DOHH2 (cell line): ENCODE results near the gene EPX.

Experiments used
- H3F3A ChIP-seq: fragments of 200-600 bp; sonication (generic), shearing (Covaris generic); 2 replicates; pipeline ENCODE4 v1.6.0; 2016; ENCODE audit warnings: antibody characterized with exemption, mild to moderate bottlenecking; ENCODE audit not compliant: control insufficient read depth, insufficient read depth
- H3K27ac ChIP-seq: fragments of 200-600 bp; sonication (generic); 2 replicates; pipeline ENCODE4 v1.5.1; 2014; ENCODE audit warnings: low read depth, mild to moderate bottlenecking, low read length, moderate library complexity
- H3K27me3 ChIP-seq: fragments of 200-600 bp; sonication (generic); 2 replicates; pipeline ENCODE4 v1.6.1; 2014; ENCODE audit warnings: mild to moderate bottlenecking, low read length, mixed read lengths; ENCODE audit not compliant: control insufficient read depth
- H3K36me3 ChIP-seq: fragments of 200-600 bp; sonication (generic); 2 replicates; pipeline ENCODE4 v1.6.1; 2014; ENCODE audit warnings: mild to moderate bottlenecking, low read length, moderate library complexity, mixed read lengths; ENCODE audit not compliant: control insufficient read depth
- H3K4me1 ChIP-seq: fragments of 200-600 bp; sonication (generic); 2 replicates; pipeline ENCODE4 v1.6.1; 2014; ENCODE audit warnings: mild to moderate bottlenecking, low read length, mixed read lengths; ENCODE audit not compliant: control insufficient read depth
- H3K4me2 ChIP-seq: fragments of 200-600 bp; sonication (generic); 2 replicates; pipeline ENCODE4 v1.6.0; 2014; ENCODE audit warnings: mild to moderate bottlenecking, low read length, moderate library complexity
- H3K4me3 ChIP-seq: fragments of 200-600 bp; sonication (generic); 2 replicates; pipeline ENCODE4 v1.5.1; 2014; ENCODE audit warnings: mild to moderate bottlenecking, low read length, mixed read lengths
- H3K79me2 ChIP-seq: fragments of 200-600 bp; sonication (generic); 2 replicates; pipeline ENCODE4 v1.6.1; 2014; ENCODE audit warnings: mild to moderate bottlenecking, low read length, mixed read lengths; ENCODE audit not compliant: control insufficient read depth
- H3K9me2 ChIP-seq: fragments of 200-600 bp; sonication (generic); replicated peaks from 2 replicates; pipeline ENCODE4 v1.6.1; 2014; ENCODE audit warnings: mild to moderate bottlenecking, low read length, mixed read lengths; ENCODE audit not compliant: control insufficient read depth
- H3K9me3 ChIP-seq: fragments of 200-600 bp; sonication (generic); 2 replicates; pipeline ENCODE4 v1.6.1; 2014; ENCODE audit warnings: antibody characterized with exemption, low read length, mixed read lengths; ENCODE audit not compliant: control insufficient read depth, insufficient read depth
- H4K20me1 ChIP-seq: fragments of 200-600 bp; sonication (generic); 2 replicates; pipeline ENCODE4 v1.6.0; 2014; ENCODE audit warnings: low read depth, mild to moderate bottlenecking, antibody characterized with exemption, low read length, moderate library complexity; ENCODE audit not compliant: control insufficient read depth, insufficient read depth
- CTCF ChIP-seq: fragments of 200-600 bp; sonication (generic); IDR thresholded peaks from one replicate; pipeline ENCODE4 v1.5.1; 2014; ENCODE audit warnings: antibody characterized with exemption, mild to moderate bottlenecking, low read depth, low read length; ENCODE audit not compliant: poor library complexity, severe bottlenecking
- EZH2phosphoT487 ChIP-seq: fragments of 200-600 bp; sonication (generic); IDR thresholded peaks from 2 replicates; pipeline ENCODE4 v1.6.1; 2017; ENCODE audit warnings: borderline replicate concordance, mild to moderate bottlenecking, antibody characterized with exemption, low read length, moderate library complexity, mixed read lengths

Gene EPX

DNA sequence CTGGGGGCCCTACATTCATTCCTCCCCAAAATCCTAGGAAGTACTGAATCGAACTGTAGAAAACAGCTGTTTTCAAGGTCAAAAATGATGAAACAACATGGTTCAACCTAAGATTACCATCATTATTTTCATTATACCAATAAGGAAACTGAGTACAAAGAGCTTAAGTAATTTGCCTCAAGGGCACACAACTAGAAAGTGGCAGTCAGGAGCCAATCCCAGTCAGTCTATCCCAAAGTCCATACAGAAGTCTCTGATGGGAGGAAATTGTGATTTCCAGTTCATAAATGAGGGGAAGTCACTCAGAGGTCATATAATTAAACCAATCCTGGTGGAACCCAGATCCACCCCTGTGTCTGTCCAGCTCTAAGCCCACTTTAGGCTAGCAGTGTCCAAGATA, 54.3 kb downstream of the EPX start:
- Histone ChIP-seq H3K4me1 (peaks cover 6% of the 10 kb centered on the region), H3K36me3 (no peaks in the 10 kb centered on the region), H3K9me3 (no peaks in the 10 kb centered on the region), H3K4me2 (no peak overlapping the region), H3K79me2 (no peaks in the 10 kb centered on the region), H4K20me1 (no peaks in the 10 kb centered on the region), H3F3A (no peaks in the 10 kb centered on the region), H3K4me3 (no peak overlapping the region), H3K9me2 (no peaks in the 10 kb centered on the region), H3K27me3 (peaks cover 43% of the 10 kb centered on the region), H3K27ac (no peak overlapping the region)
- TF ChIP-seq EZH2phosphoT487 (no peak), CTCF (no peak)

- Histone ChIP-seq H3K9me3 (no peaks in the 10 kb centered on the region), H3F3A (no peaks in the 10 kb centered on the region), H3K79me2 (no peaks in the 10 kb centered on the region), H3K4me3 (no peak overlapping the region), H3K4me2 (no peak overlapping the region), H3K36me3 (no peaks in the 10 kb centered on the region), H4K20me1 (no peaks in the 10 kb centered on the region), H3K27ac (no peak overlapping the region), H3K9me2 (no peaks in the 10 kb centered on the region), H3K27me3 (peaks cover 34% of the 10 kb centered on the region), H3K4me1 (peaks cover 6% of the 10 kb centered on the region)
- TF ChIP-seq EZH2phosphoT487 (no peak), CTCF (no peak)
Measured at GRCh38 chr17:58247511-58248363, 55.2 kb downstream of the EPX start.

DNA sequence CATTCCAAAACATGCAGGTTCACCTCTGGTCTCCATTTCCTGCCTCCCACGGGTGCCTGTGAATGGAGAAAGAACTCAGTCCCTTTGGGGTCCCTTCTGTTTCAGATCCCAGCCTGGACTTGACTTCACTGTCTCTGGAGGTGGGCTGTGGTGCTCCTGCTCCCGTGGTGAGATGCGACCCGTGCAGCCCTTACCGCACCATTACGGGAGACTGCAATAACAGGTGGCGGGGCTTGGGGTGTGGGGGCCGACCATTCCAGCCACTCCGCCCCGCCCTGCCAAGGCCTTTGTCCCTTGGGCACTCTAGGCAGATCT, 56.4 kb downstream of the EPX start:
- no peaks in the 10 kb centered on the region for H3F3A ChIP-seq
- H3K9me2 ChIP-seq: no peaks in the 10 kb centered on the region
- peaks cover 27% of the 10 kb centered on the region for H3K27me3 ChIP-seq
- H3K4me3 ChIP-seq: no peak overlapping the region
- no peak overlapping the region for H3K4me2 ChIP-seq
- H3K36me3 ChIP-seq: no peaks in the 10 kb centered on the region
- H3K79me2 ChIP-seq: no peaks in the 10 kb centered on the region
- H3K9me3 ChIP-seq: no peaks in the 10 kb centered on the region
- TF ChIP-seq EZH2phosphoT487 (no peak), CTCF (no peak)
- H4K20me1 ChIP-seq: no peaks in the 10 kb centered on the region
- peaks cover 6% of the 10 kb centered on the region for H3K4me1 ChIP-seq
- no peak overlapping the region for H3K27ac ChIP-seq
